Measurements from ENCODE around the gene NHS.

Gene NHS

DNA sequence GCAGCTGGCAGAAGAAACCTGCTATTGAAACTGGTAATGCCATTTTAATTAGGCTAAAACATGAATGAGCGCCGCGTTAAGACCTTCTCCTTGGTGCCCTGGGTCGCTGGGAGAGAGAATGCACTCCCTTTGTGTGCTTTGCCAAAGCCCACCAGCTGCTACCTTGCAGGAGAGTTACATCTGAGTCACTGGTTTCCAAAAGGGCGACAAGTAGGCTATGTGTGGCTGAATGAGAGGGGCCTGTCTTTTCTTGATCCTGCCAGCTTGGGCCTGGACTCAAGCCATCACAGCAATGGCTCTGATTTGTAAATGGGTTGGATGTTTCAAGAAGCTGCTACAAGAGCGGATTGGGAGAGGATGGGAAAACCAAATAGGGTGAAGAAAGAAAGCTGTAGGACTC, 81.5 kb downstream of the NHS start:
- no peak for DNase-seq

DNA sequence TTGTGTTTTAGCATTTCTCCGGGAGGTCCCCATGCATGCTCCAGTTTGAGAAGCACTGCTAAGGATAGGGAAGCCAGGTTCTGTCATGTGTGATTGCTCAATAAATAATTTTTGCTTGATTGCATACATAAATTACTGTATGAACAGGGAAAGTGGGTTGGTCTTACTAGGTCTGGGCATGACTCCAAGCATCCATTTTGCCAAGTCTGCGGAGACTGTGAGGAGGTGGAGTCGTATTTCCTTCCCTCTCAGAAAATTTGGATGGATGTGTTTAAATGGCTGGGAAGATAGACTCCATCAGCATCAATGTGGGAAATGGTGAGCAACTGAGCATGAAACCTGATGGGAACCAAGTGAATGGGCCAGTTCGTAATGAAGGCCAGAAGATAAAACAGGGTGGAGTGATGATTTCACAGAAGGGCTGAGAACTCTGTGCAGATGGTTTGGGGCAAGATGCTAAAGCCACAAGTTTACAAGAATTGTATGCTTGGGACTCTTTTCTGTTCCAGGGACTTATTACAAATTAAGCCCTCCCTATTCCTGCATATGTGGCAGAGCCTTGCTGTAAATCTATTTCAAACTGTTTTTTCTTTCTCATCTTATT, 84.1 kb downstream of the NHS start:
- peak in 1 of 2 donors; percentile 21 for DNase-seq

DNA sequence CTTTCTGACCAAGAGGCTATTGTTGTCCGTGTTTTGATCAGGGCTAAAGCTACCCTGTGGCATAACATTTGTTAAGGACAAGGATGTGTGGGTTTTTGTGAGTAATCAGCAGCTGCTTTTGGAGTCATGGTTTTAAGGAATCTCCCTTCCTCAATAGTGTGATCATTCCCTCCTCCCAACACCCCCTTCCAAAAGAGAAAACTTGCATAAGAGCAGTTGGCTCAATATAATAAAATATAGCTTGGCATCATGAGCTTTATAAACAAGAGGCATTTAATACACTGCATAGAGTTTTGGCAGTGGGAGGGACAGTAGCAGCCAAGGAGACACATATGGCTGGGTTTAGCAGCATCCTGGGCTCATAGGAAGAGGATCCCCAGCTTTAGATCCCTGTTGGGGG, 84.7 kb downstream of the NHS start:
- DNase-seq, result peak; percentile 29 to 81

DNA sequence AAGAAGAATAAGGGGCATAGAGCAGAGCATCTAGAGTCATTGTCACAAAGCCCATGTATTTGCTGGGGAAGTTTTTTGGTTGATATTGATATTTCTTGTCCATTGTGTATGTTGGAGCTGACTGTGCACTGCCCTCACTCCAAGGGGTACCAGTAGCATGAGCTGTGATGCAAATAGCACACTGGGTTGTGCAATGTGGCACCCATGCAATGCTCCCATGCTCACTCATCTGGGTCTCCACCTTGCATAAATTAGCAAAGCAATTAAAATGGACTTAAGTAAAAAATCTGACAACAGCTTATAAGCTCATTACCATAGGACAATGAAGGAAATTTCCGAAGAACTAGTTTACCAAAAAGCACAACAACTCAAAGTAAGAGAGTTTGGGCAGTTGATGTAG, 87.9 kb downstream of the NHS start:
- DNase-seq, result no peak

DNA sequence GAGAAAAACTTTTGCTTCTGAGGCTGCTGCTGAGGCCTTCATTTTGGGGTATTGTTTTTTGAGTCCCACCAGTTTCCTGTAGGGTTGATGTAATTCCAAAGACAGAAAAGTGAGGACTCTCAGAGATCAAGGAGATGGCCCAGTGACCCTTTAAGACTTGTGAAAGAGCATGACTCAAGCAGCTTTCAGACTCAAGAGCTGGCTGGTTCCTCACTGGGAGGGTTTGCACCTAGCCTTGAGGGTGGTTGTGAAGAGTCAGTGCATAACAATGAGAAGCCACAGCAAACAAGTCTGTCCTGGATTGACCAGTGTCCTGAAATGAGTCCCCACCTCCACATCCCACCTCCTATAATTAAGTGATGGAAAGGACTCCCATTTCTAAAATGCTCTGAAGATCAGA, 89.2 kb downstream of the NHS start:
- peak; percentile 1 to 61 for DNase-seq

DNA sequence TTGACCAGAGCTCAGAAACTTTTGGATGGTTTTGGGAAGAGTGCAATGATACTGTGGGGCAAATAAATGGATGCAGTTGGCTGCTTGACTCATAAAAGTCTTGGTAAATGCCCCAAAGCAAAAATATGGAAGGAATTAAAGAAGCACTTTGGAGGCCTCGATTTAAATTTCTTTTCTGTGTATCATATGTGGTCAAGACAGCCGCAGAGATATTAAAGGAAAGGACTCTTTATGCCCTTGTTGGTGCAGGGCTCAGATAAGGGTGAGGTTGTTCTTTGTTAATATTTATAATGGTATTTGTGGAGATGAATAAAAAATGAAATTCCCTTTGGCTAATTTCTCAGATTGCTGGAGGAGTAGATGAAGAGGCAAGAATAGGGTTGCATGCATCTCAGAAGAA, 90.2 kb downstream of the NHS start:
- no peak for DNase-seq

DNA sequence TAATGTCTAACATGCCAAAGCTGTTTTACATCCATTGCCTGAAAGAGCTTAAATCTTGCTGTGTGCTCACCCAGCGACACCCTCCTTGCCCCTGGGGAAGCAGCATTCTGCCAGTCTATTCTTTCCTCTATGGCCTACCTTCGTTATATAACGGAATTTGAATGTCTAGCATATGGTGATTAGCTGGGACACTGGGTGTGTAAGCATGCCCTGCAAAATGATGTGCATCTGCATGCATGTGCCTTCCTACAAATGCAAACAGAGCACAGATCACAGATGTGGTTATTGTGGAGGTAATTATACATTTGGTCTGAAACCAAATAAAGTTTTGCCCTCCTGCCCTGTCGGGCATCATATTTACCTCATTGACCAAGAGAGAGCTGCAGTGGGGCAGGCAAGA, 90.8 kb downstream of the NHS start:
- DNase-seq, result no peak

DNA sequence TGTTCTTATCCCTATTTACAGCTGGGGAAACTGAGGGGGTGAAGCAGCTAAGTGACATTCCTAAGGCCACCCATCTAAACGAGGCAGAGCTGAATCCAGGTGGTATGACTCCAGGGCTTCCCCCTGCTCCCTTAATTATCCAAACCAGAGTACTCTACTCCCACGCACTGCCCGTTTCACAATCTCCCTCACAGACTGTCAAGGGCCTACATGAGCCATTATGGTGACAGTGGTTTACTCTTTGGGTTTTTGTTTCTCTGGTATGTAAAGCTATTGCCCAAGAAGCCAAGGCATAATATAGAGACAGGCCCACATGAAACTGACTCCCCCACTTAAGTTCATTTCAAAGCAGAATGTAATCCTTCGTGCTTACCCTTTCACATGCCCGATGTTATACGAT, 95.1 kb downstream of the NHS start:
- DNase-seq, result peak; percentile 1 to 18

DNA sequence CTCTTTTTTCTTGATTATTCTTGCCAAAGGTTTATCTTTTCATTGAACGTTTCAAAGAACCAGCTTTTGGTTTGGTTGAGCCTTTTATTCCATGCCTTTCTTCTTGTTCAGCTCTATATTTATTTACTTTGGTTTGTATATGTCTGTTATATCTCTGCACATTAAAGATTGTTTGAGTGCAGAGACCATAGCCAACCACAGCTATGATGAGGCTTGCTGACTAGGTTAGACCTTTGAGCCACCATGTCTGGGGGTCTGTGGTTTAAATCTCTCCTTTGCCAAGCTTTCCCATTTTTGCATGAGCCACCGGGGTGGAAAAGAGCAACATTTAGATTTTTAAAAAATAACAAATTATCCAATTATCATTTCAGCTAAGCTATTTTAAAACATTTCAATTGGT, 96.1 kb downstream of the NHS start:
- no peak for DNase-seq

DNA sequence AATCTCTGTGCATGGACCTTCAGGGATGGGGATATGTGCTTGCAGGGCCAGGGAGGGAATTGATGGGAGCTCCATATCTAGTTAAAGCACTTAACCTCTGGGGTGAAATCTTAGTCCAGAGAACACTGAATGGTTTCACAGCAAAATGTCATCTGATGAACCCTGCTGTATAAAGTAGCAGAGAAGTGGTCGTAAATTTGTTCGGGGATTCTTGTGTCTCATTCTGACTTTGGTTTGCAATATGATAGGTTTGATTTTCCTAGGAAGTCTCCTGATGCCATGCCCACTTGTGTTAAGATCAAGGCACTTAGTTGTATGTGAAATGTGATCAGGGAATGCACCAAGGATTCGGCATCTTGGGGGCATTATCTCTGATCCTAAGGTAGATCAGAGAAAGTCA, 96.9 kb downstream of the NHS start:
- DNase-seq, result no peak

DNA sequence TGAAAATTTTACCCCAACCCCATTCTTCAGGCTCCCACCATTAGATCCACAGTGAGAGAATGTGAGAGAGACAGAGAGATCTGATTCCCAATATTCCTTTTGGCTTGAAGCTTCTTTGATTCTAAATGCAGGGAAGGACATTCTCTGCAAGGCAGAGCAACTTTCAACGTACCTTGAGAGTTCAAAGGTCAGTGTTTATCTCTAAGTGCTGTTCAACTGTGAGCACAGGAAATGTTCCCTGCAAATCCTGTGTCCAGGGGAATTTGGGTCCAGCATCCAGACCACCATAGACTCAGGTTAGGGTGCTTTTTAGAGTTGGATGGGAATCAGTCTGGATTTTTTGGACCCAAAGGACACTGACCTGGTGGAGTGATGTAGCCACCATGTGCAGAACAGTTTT, 97.4 kb downstream of the NHS start:
- no peak for DNase-seq

DNA sequence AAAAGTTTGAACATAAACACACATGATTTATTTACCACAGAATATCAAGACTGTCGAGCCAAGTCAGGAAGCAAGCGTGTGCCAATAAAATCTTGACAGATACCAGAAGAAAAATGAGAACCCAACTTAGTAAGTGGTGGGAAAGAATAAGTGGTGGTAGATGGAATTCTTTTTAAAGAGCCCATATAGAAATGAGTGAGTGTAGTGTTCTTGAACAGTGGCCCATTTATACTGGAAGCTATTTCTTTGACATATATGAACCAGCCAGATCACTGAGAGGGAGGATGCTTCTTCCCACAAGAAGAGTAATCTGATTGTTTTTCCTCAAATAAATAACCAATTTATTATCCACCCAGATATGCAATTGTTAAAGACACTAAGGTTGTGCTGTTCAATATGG, 98.0 kb downstream of the NHS start:
- DNase-seq, result no peak

DNA sequence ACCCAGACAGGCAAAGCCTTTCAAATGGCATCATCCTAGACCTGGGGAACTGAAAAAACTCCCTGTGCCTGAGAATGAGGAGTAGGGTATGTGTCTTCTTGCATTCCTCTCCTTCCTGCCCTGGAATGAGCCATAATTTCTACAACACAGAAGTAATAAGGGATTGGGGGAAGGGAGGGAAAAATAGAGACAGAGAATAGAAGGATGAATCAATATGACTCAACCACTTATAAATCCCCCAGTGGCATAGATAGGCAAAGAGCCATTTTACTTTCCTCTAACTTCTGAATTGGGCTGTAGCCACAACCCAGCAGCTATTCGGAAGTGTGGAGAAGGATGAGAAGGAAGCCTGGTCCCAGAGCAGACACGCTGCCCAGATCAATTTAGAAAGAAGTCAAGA, 99.9 kb downstream of the NHS start:
- DNase-seq, result no peak

DNA sequence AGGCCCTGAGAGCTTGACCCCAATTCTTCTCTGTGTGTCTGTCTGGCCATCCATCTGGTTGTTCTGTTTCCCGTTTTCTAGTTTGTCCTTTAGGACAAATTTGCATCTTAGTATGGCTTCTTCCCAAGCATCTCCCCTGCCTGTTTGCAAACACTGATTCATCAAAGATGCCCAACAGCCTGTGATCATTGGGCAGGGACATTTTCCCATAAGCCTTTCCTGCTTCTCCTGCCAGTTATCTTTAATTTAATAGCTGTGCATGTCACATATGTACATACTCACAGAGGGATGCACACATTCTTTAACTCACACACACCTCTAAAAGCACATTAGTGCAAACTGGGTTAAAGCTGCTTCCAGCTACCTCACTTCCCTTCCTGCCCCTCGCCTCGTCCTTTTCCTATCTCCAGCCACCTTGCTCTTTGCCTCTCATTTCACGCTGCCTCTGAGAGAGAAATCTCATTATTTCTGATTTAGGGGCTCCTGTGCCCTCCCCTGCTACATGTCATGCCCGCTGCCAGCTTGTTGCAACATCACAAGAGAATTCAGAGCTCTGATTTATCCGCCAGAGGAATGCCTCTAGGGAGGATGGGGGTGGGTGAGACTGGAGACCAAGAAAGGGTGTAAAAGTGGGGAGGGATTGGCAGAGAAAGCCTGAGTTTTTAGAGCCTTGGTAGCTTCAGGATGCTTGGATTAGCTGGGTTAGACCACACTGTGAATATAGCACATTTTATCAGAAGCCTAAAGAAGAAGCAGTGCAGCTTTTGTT, 100.6 kb downstream of the NHS start:
- no peak for DNase-seq

DNA sequence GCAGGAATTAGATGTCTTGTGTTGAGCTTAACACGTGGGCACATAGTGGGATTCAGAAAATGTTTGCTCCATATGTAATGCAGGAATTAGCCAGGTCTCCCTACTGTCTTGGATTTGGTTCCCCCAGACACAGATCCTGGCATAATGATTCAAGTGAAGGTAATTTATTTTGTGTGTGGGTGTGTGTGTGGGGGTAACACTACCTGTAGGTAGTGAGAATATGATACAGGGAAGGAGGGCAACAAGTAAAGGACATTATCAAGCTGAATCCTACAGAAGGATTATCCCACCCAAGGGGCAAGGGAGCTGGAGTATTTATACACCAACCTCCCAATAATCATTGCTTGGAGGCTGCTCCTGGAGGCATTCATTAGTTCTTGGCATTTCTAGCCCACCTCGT, 101.4 kb downstream of the NHS start:
- no peak for DNase-seq

DNA sequence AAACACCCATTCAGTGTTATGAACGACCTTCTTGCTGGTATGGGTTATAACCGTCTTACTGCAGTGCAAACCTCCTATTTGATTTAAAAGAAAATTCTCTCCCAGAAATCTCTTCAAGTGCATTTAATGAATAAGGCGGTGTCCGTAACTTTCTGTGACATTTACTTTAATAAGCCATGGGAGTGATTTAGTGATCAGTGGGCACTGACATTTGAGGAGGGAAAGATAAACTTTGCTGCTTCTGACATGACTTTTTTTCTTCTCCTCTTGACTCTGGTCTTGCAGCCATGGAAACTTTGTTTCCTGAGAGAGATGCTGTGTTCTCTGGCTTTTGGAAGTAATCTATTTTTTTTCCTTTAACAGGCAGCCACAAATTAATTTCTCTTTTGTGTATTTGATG, 106.1 kb downstream of the NHS start:
- DNase-seq, result no peak

DNA sequence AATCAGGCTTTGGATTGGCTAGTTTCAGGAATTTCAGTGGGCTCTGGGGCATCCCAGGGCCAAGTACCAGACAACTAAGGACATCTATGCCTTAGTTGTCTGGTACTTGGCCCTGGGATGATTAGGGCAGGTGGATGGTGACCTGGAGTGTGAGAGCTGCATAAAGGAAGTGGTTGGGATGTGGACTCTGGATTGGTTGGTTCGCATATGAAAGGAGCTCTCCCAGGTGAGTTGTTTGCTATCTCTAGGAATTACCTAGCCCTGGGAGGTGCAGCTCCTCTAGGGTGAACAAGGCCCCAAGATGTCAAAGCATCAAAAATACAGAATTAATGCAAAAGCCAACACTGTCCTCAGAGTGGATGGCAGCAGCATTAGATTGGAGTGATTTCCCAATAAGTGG, 109.6 kb downstream of the NHS start:
- no peak for DNase-seq

DNA sequence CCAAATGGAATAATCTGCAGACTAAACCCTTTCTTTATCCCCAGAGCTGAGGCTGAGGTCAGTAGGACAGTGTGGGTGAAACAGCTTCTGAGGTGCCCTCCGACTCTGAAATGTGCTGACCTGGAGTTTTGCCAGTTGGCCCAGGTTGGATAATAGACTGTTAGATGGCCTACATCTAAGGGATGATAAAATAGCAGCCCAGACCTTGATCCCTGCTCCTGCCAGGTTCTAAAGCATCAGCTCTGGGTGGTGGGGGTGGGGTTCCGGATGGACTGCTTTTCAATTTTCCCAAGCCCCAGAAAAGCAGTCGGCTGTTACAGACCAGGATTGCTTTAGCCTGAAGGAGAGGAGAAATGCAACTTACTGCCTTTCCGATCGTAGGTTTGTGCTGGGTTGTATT, 110.4 kb downstream of the NHS start:
- DNase-seq, result no peak

DNA sequence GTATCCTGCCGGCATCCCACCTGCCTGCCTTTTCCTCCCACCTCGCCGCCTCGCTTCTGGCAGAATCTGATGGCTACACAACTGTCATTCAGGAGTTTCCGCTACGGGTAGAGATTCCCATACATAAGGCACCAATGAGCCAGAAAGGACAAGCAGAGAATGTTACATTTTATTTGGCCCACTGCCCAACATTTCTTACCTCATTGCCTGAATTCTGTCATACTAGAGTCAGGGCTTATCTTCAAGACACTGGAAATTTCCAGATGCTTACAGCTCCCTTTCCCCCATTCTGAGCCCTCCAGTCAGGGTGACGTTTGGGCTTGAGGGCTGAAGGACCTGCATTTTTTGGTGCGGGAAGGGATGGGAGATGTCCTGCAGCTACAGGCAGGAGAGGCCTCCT, 113.0 kb downstream of the NHS start:
- DNase-seq, result no peak

DNA sequence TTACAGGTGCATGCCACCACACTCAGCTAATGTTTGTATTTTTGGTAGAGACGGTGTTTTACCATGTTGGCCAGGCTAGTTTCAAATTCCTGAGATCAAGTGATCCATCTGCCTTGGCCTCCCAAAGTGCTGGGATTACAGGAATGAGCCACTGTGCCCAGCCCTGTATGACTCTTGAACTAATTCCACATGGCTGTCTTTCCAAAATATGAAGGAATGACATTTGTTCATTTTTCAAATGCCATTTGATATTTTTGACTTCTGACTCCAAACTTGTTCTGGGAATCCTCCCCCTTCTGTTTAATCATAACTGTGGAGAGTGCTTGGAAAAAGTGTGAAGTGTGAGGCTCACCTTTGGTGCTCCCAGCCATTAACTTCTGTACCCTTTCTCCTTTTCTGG, 119.2 kb downstream of the NHS start:
- no peak for DNase-seq

DNA sequence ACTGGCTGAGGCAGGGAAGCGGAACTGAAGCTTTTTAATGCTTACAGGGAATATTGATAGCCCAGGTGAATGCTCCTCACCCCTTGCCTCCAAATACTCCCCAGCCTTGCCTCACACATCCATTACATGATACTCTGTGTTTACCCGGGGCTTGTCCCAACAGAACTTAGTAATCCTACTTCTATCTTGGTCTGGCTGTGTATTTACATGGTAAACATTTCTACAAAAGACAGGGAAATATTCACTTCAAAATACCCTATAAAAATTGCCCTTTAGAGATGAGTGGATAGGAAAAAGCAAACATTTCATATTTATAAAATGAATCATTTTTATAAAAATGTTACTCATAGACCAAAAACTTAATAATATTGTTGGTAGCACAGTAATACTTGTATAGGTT, 120.1 kb downstream of the NHS start:
- no peak for DNase-seq

DNA sequence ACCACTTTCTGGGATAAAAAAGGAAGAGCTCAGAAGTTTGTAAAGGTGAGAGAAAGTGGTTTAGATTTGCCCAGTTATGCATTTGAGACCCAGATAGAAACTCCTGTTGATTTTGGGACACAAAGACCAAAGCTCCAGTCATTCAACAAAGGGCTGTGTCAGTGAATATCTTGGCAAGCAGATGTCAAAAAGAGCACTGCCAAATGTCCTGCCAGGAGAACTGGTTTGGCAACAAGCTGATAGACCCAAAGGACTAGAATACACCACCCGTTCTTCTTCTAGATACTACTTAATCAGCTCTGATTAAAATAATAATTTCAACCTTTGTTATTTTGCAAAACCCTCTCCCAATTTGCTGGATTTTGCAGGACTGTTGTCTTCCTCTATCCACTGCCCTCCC, 121.4 kb downstream of the NHS start:
- DNase-seq, result no peak

DNA sequence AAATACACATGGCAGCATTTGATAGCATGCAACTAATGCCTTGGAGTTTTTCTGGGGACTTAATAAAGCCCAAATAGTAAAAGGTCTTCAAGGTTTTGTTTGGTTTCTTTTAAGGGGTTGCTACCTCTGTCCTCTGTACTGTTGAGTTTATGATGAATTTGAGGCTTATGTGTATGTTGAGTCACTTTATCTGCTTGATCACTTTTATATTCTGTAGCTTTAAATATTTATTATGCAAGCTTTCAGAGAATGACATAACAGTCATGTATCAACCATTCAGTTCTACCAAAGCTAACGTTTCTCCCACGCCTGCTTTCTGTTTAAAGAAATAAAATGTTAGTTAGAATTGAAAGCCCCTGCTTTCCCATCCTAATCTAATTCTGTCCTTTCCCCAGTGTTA, 122.2 kb downstream of the NHS start:
- DNase-seq, result no peak

DNA sequence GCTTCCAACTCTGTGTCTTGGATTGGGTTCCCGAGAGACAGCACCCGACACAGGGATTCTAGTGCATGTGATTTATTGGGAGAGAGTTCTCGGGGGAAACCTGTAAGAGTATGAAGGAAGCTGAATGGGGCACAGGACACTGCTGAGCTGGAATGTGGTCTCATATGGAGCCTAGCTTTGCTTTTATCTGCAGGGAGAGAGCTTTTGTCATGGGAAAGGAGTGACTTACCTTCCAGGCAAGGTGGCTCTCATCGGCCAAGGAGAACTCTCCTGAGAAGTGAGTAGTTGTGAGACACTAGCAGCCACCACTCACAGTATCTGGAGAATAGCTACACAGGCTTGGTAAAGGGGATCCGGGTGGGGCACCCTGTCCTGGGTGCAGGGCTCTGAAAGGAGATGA, 124.5 kb downstream of the NHS start:
- no peak for DNase-seq

DNA sequence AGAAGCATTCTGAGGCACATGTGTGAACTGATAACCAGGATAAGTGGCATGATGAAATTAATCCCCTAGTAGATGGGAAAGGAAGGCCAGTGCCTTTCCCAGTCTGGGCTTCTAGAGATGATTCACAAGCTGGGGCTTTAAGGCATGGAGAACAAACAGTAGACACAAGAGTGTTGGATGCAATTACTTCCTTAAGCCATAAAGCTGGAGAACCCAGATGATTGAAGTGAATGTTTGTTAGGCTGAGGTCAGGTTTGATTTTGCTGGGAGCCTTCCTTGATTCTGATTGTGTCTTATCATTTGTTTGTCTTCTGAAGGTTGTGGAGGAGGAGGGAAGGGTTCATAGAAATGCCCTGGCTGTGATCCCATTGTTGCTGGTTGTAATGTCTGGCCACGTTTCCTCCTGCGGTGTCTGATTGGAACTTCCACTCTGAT, 125.2 kb downstream of the NHS start:
- no peak for DNase-seq
